T-cell (primary cell): ENCODE data around the gene PSTPIP1. TPM values are rescaled to one million over a fixed set of nuclear protein-coding genes. Genes with fewer than 3 reads are reported as not detected.

Experiments
- ATAC-seq, 4 experiments: fragments of 200-7000 bp in 3 of 4; fragments of 150-1000 bp in 1 of 4; cut with Tn5 transposase; replicated peaks in 1 of 4; 1 replicate in 3 of 4; 2 replicates in 1 of 4; pipeline ENCODE4 v1.10.0; 2021; ENCODE audit warnings: moderate library complexity in 3 of 4, mild to moderate bottlenecking in 2 of 4, moderate number of reproducible peaks in 1 of 4
- CTCF ChIA-PET, 2 donors: fragments of 300-600 bp; sonication (Branson Sonifier 250); formaldehyde crosslinking; loops; one replicate each; lab custom pipeline; 2022; ENCODE audit warnings: antibody characterized with exemption in 2 of 2; lab: Charles Lee
- POLR2A ChIA-PET, 2 donors: fragments of 300-600 bp; sonication (Branson Sonifier 250); formaldehyde crosslinking; loops; one replicate each; lab custom pipeline; 2022; ENCODE audit warnings: antibody characterized with exemption in 2 of 2; lab: Charles Lee
- DNase-seq, 35 experiments: peaks; one replicate each; pipeline versions ENCODE4 v3.0.0 to v3.0.0-alpha.2; 2013 to 2023
- H3K27ac ChIP-seq: one replicate; pipeline ENCODE4 v1.5.1; 2013; ENCODE audit warnings: low read length
- H3K27me3 ChIP-seq, 2 experiments: replicated peaks in 1 of 2; 1 replicate in 1 of 2; 2 replicates in 1 of 2; pipeline versions ENCODE4 v1.6.1 to v1.7.0; 2013; ENCODE audit warnings: low read length in 1 of 2, mixed read lengths in 1 of 2; ENCODE audit not compliant: control insufficient read depth in 2 of 2, insufficient read depth in 2 of 2; ENCODE audit errors: extremely low read depth in 1 of 2
- H3K36me3 ChIP-seq, 2 donors: 1 replicate in 1 of 2; 2 replicates in 1 of 2; pipeline versions ENCODE4 v1.6.1 to v1.7.0; 2013; ENCODE audit warnings: low read length in 1 of 2; ENCODE audit not compliant: control insufficient read depth in 2 of 2, insufficient read depth in 1 of 2; ENCODE audit errors: extremely low read depth in 1 of 2
- H3K4me1 ChIP-seq, 2 experiments: 1 replicate in 1 of 2; 2 replicates in 1 of 2; pipeline versions ENCODE4 v1.6.1 to v1.7.0; 2013; ENCODE audit warnings: low read length in 2 of 2, mixed read lengths in 1 of 2; ENCODE audit not compliant: insufficient read depth in 2 of 2, control insufficient read depth in 1 of 2; ENCODE audit errors: extremely low read depth in 1 of 2
- H3K4me3 ChIP-seq, 2 donors: 1 replicate in 1 of 2; 2 replicates in 1 of 2; pipeline versions ENCODE4 v1.5.1 to v1.7.0; 2013; ENCODE audit warnings: mild to moderate bottlenecking in 2 of 2, low read length in 1 of 2, moderate library complexity in 1 of 2; ENCODE audit not compliant: control insufficient read depth in 1 of 2; ENCODE audit errors: extremely low read depth in 1 of 2
- H3K9me3 ChIP-seq: 2 replicates; pipeline ENCODE4 v1.7.0; 2013
- H3K27ac Mint-ChIP-seq, 2 donors: one replicate each; pipeline ENCODE4 v1.8.0; 2020 to 2021; ENCODE audit warnings: mild to moderate bottlenecking in 2 of 2, mixed read lengths in 2 of 2
- H3K27me3 Mint-ChIP-seq, 2 donors: one replicate each; pipeline ENCODE4 v1.8.0; 2021 to 2022; ENCODE audit warnings: mixed read lengths in 2 of 2
- H3K36me3 Mint-ChIP-seq: one replicate; pipeline ENCODE4 v1.8.0; 2021; ENCODE audit warnings: mixed read lengths
- H3K4me1 Mint-ChIP-seq, 3 donors: one replicate each; pipeline ENCODE4 v1.8.0; 2020 to 2022; ENCODE audit warnings: mixed read lengths in 3 of 3, mild to moderate bottlenecking in 1 of 3
- H3K4me3 Mint-ChIP-seq, 3 donors: one replicate each; pipeline ENCODE4 v1.8.0; 2020 to 2022; ENCODE audit warnings: mild to moderate bottlenecking in 3 of 3, mixed read lengths in 3 of 3, moderate library complexity in 3 of 3
- H3K9me3 Mint-ChIP-seq, 3 donors: one replicate each; pipeline ENCODE4 v1.8.0; 2020 to 2022; ENCODE audit warnings: mixed read lengths in 3 of 3
- WGBS: methylation state at CpG from one replicate; pipeline ENCODE4 v1.1.5; 2013; ENCODE audit warnings: missing lambda C conversion rate; ENCODE audit not compliant: insufficient coverage; 5-methylcytosine and 5-hydroxymethylcytosine counted together
- total RNA-seq, 35 experiments: library from RNA in 6 of 35; stranded (reverse) in 6 of 35; fragments of 120-200 nt in 1 of 35; gene quantifications; one replicate each; pipeline versions ENCODE4 v1.2.1 to v1.2.4 and lab custom pipeline; 2013 to 2026

PSTPIP1 gene
- total RNA-seq, 5 donors from 2014 or later (not counting 1 experiment from before 2014, with no cell fraction given) = 110 to 231 (median 180) TPM

GRCh38 chr15:76994496-76994895 is 430 bp upstream of the PSTPIP1 start:
- DNase-seq (peak in 1 of 35 experiments; percentile 46), ATAC-seq (peak; percentile 0 to 28 (median 8))
- Histone ChIP-seq H3K9me3 (no peaks in the 10 kb centered on the region), H3K36me3 (peaks cover 0 to 6% of the 10 kb centered on the region in 2 donors), H3K27me3 (no peaks in the 10 kb centered on the region), H3K4me1 (peaks cover 33 to 67% of the 10 kb centered on the region in 2 experiments), H3K4me3 (peak overlapping the region; percentile 71 to 77), H3K27ac (peak overlapping the region; percentile 88)
- CTCF ChIA-PET = interaction anchor here (1.1 to 2.2 kb wide), 5 partner anchors 18 to 30 kb away, joined by 3 to 12 read pairs (median 4); no protein-coding TSS in a partner anchor
- Mint-ChIP-seq H3K36me3 (peaks cover 5% of the 10 kb centered on the region), H3K4me3 (peak overlapping the region; percentile 91 to 96 (median 93)), H3K4me1 (peaks cover 52 to 71% (median 60%) of the 10 kb centered on the region in 3 donors), H3K27ac (peak overlapping the region; percentile 98 to 99), H3K9me3 (no peaks in the 10 kb centered on the region), H3K27me3 (no peaks in the 10 kb centered on the region)
- POLR2A ChIA-PET = interaction anchor here in 1 of 2 donors (0.5 to 1.9 kb wide), 2 partner anchors 29 to 72 kb away, joined by 5 to 11 read pairs; no protein-coding TSS in a partner anchor
- WGBS = 30% methylated on average over 2 of the region's 6 CpGs

DNA sequence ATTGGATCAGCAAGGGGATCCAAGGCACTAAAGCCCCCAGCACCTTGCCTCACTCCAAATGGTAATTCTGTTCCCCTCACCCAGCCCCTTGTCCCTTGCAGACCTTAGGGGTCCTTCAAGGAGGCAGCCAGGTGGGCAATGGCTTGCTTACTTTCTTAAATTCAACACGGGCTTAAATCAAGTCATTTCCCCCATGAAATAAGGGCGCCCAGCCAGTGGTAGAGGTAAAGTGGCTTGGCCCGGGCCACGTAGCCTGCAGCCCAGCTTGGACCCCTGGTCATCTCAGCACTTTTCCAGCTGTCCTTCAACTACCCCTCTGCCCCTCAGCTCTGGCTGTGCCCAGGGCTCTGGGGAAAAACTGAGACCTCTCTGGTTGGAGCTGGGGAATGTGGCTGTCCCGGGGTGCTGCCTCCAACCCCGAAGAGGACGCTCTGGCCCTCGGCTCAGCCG is 1.2 kb downstream of the PSTPIP1 start:
- Histone ChIP-seq H3K27me3 (no peaks in the 10 kb centered on the region), H3K4me3 (peak overlapping the region; percentile 71 to 77), H3K4me1 (peaks cover 36 to 81% of the 10 kb centered on the region in 2 experiments), H3K36me3 (peaks cover 2 to 19% of the 10 kb centered on the region in 2 donors), H3K27ac (peak overlapping the region; percentile 88), H3K9me3 (no peaks in the 10 kb centered on the region)
- POLR2A ChIA-PET = no interaction called here
- H3K4me1 Mint-ChIP-seq = peaks cover 62 to 79% (median 68%) of the 10 kb centered on the region in 3 donors
- H3K27me3 Mint-ChIP-seq = no peaks in the 10 kb centered on the region
- WGBS = 8% methylated on average over 5 of the region's 9 CpGs
- no peaks in the 10 kb centered on the region for H3K9me3 Mint-ChIP-seq
- H3K4me3 Mint-ChIP-seq = peak overlapping the region; percentile 91 to 96 (median 93)
- DNase-seq (no peak), ATAC-seq (no peak)
- CTCF ChIA-PET = no interaction called here
- peak overlapping the region; percentile 98 to 99 for H3K27ac Mint-ChIP-seq
- H3K36me3 Mint-ChIP-seq = peaks cover 7% of the 10 kb centered on the region

- H3K4me3 Mint-ChIP-seq = peak overlapping the region; percentile 91 to 96 (median 93)
- peak overlapping the region; percentile 98 to 99 for H3K27ac Mint-ChIP-seq
- peaks cover 2 to 25% of the 10 kb centered on the region in 2 donors for H3K36me3 ChIP-seq
- H3K9me3 Mint-ChIP-seq = no peaks in the 10 kb centered on the region
- H3K27me3 Mint-ChIP-seq = no peaks in the 10 kb centered on the region
- H3K4me3 ChIP-seq = peak overlapping the region; percentile 71 to 77
- ChIA-PET CTCF (interaction anchor here in 1 of 2 donors (0.6 to 2.2 kb wide), 2 partner anchors 10 to 24 kb away, joined by 3 to 8 read pairs; no protein-coding TSS in a partner anchor), POLR2A (no interaction called here)
- DNase-seq = peak in 28 of 35 experiments; percentile 27 to 75 (median 46)
- 9% methylated on average over 9 of the region's 14 CpGs for WGBS
- H3K4me1 ChIP-seq = peaks cover 42 to 88% of the 10 kb centered on the region in 2 experiments
- no peaks in the 10 kb centered on the region for H3K9me3 ChIP-seq
- H3K27me3 ChIP-seq = no peaks in the 10 kb centered on the region
- peak overlapping the region; percentile 88 for H3K27ac ChIP-seq
- peaks cover 10% of the 10 kb centered on the region for H3K36me3 Mint-ChIP-seq
- peak; percentile 62 to 71 (median 66) for ATAC-seq
- peaks cover 67 to 86% (median 75%) of the 10 kb centered on the region in 3 donors for H3K4me1 Mint-ChIP-seq
These were observed 1.8 kb downstream of the PSTPIP1 start for GRCh38 chr15:76996526-76997401.

DNA sequence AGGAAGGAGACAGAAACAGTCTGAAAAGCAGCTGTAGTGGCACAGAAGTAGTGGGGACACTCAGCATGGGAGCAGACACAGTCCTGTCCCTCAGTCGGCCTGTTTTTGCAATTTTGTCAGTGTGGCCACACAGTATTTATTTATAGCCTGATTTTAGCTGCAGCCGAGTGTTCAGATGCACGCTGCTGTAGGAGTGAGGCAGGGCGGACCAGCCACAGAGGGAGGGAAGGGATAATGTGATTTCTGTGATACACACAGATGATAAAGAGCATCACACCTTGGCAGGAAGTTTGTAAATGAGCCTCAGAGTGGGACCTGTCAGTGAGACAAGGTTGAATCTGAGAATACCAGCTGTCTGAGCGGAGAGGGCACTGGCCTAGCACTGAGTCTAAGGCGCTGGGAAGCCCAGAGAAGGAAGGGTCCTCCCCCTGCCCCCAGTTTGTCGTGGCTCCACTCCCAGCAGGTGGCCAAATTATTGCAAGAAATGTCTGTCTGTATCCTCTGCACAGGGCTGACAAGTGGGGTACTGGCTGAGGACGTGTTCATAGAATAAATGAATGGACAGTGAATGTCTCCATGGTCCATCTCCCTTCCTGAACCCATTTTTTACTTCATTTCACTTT is 3.8 kb downstream of the PSTPIP1 start:
- POLR2A ChIA-PET = interaction anchor here (0.6 kb wide), 3 partner anchors 51 to 97 kb away, joined by 3 read pairs; no protein-coding TSS in a partner anchor
- Histone ChIP-seq H3K9me3 (no peaks in the 10 kb centered on the region), H3K36me3 (peaks cover 2 to 25% of the 10 kb centered on the region in 2 donors), H3K4me3 (peak overlapping the region in 1 of 2 donors; percentile 4), H3K27ac (peak overlapping the region; percentile 88), H3K4me1 (peaks cover 56 to 96% of the 10 kb centered on the region in 2 experiments), H3K27me3 (no peaks in the 10 kb centered on the region)
- Mint-ChIP-seq H3K27me3 (no peaks in the 10 kb centered on the region), H3K4me3 (peak overlapping the region; percentile 56 to 96 (median 91)), H3K27ac (peak overlapping the region; percentile 98 to 99), H3K36me3 (peaks cover 14% of the 10 kb centered on the region), H3K9me3 (no peaks in the 10 kb centered on the region), H3K4me1 (peaks cover 74 to 90% (median 86%) of the 10 kb centered on the region in 3 donors)
- CTCF ChIA-PET = interaction anchor here in 1 of 2 donors (0.6 to 2.2 kb wide), 5 partner anchors 8 to 927 kb away, joined by 3 to 8 read pairs (median 3); no protein-coding TSS in a partner anchor
- 16% methylated on average over 5 of the region's 8 CpGs for WGBS
- peak in 2 of 35 experiments; percentile 36 to 39 for DNase-seq
- ATAC-seq = no peak

DNA sequence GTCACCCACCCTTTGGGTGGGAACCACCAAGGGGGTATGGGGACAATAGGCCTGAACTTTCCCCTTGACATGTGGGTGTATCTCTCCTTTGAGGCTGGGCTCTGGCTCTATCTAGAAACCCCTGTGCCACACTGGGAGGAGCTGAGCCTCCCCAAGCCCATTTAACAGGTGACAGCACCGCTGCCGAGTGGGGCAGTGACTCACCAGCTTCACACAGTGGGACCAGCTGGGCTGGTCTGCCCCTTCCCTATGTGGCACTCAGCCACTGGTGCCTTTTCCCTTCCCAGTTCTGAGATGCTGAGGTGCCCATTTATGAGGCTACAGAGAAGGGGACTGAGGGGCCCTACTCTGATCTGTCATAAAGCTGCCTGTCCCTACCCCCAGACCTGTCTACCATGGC is 5.1 kb downstream of the PSTPIP1 start:
- H3K27ac Mint-ChIP-seq = peak overlapping the region; percentile 71
- WGBS = no CpG with 5 or more reads among the region's 2 CpGs
- CTCF ChIA-PET = no interaction called here
- H3K27me3 Mint-ChIP-seq = no peaks in the 10 kb centered on the region
- ATAC-seq (no peak), DNase-seq (no peak)
- Histone ChIP-seq H3K9me3 (no peaks in the 10 kb centered on the region), H3K27ac (peak overlapping the region; percentile 88), H3K27me3 (no peaks in the 10 kb centered on the region), H3K4me3 (no peak overlapping the region), H3K36me3 (peaks cover 2 to 31% of the 10 kb centered on the region in 2 donors), H3K4me1 (peaks cover 50 to 96% of the 10 kb centered on the region in 2 experiments)
- peaks cover 20% of the 10 kb centered on the region for H3K36me3 Mint-ChIP-seq
- H3K4me1 Mint-ChIP-seq = peaks cover 74 to 90% (median 87%) of the 10 kb centered on the region in 3 donors
- peak overlapping the region in 1 of 3 donors; percentile 17 for H3K4me3 Mint-ChIP-seq
- POLR2A ChIA-PET = no interaction called here
- peaks cover 0 to 4% (median 0%) of the 10 kb centered on the region in 3 donors for H3K9me3 Mint-ChIP-seq
